Right atrium auricular region (tissue), 2 donors: ENCODE measurements around the gene C1orf52. TPM values are rescaled to one million over a fixed set of nuclear protein-coding genes. Genes with fewer than 3 reads are reported as not detected.
A peak's percentile ranks its signal among the peaks of the same experiment; 100 is the strongest.

Experiments
- DNase-seq: peaks from one replicate; pipeline ENCODE4 v3.0.0-alpha.2; 2019; ENCODE audit warnings: low spot score
- H3K27ac ChIP-seq, 2 donors: fragments of 200-600 bp; sonication (generic); 1 replicate in 1 of 2; 2 replicates in 1 of 2; pipeline ENCODE4 v1.5.1; 2016 to 2019
- H3K27me3 ChIP-seq, 2 donors: fragments of 200-600 bp; sonication (generic); one replicate each; pipeline versions ENCODE4 v1.5.1 to v1.6.0; 2017 to 2019
- H3K36me3 ChIP-seq: fragments of 200-600 bp; sonication (generic); one replicate; pipeline ENCODE4 v1.5.1; 2016
- H3K4me1 ChIP-seq, 2 donors: fragments of 200-600 bp; sonication (generic); one replicate each; pipeline versions ENCODE4 v1.5.1 to v1.6.0; 2017 to 2019
- H3K4me3 ChIP-seq, 2 donors: fragments of 200-600 bp; sonication (generic); 1 replicate in 1 of 2; 2 replicates in 1 of 2; pipeline ENCODE4 v1.5.1; 2017 to 2019; ENCODE audit warnings: mild to moderate bottlenecking in 1 of 2, moderate library complexity in 1 of 2
- H3K9me3 ChIP-seq, 2 donors: fragments of 200-600 bp; sonication (generic); one replicate each; pipeline ENCODE4 v1.5.1; 2019
- total RNA-seq, 2 donors: library from RNA; depleted of rRNA; stranded (reverse); fragments of >200 nt; gene quantifications; one replicate each; pipeline ENCODE4 v1.1.0, GENCODE V29; 2016
- TF ChIP-seq, protein P1 (sequence below), 2 donors: fragments of 200-600 bp; sonication (generic); IDR thresholded peaks; one replicate each; pipeline ENCODE4 v1.5.1; 2019; ENCODE audit warnings: antibody characterized with exemption in 2 of 2

C1orf52 gene
- total RNA-seq, 2 donors from 2014 or later: 7.5 to 8.6 TPM

- H3K27ac ChIP-seq: no peak overlapping the region
- TF ChIP-seq, protein P1, sequence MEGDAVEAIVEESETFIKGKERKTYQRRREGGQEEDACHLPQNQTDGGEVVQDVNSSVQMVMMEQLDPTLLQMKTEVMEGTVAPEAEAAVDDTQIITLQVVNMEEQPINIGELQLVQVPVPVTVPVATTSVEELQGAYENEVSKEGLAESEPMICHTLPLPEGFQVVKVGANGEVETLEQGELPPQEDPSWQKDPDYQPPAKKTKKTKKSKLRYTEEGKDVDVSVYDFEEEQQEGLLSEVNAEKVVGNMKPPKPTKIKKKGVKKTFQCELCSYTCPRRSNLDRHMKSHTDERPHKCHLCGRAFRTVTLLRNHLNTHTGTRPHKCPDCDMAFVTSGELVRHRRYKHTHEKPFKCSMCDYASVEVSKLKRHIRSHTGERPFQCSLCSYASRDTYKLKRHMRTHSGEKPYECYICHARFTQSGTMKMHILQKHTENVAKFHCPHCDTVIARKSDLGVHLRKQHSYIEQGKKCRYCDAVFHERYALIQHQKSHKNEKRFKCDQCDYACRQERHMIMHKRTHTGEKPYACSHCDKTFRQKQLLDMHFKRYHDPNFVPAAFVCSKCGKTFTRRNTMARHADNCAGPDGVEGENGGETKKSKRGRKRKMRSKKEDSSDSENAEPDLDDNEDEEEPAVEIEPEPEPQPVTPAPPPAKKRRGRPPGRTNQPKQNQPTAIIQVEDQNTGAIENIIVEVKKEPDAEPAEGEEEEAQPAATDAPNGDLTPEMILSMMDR (IDR thresholded peaks at IDR 0.05): no peak
- no peaks in the 10 kb centered on the region for H3K9me3 ChIP-seq
- H3K4me3 ChIP-seq: no peak overlapping the region
- no peaks in the 10 kb centered on the region for H3K27me3 ChIP-seq
- no peak for DNase-seq
- no peaks in the 10 kb centered on the region for H3K36me3 ChIP-seq
- H3K4me1 ChIP-seq: no peaks in the 10 kb centered on the region
These were observed 55.8 kb downstream of the C1orf52 start for GRCh38 chr1:85203573-85204171.

DNA sequence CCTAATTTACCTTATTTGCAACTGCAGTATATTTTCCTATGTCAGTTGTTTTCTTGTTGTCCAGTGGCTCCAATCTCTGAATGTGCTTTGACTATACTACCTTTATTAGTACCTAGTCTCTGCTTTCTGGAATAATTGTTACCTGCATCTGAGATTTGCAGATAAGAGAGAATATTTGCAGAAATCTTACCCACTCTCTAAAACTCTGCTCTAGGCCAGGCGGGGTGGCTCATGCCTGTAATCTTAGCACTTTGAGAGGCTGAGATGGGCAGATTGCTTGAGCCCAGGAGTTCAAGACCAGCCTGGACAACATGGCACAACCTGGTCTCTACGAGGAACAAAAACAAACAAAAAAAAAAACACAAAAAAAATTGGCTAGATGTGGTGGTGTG lies 56.6 kb downstream of the C1orf52 start:
- H3K27me3 ChIP-seq: no peaks in the 10 kb centered on the region
- no peaks in the 10 kb centered on the region for H3K4me1 ChIP-seq
- no peak for DNase-seq
- H3K27ac ChIP-seq: no peak overlapping the region
- TF ChIP-seq, protein P1 (IDR thresholded peaks at IDR 0.05): no peak
- H3K4me3 ChIP-seq: no peak overlapping the region
- H3K9me3 ChIP-seq: no peaks in the 10 kb centered on the region
- no peaks in the 10 kb centered on the region for H3K36me3 ChIP-seq

- Histone ChIP-seq H3K4me1 (no peaks in the 10 kb centered on the region), H3K9me3 (no peaks in the 10 kb centered on the region), H3K27ac (peak overlapping the region; percentile 87 to 92), H3K36me3 (no peaks in the 10 kb centered on the region), H3K4me3 (peak overlapping the region; percentile 62 to 72), H3K27me3 (no peaks in the 10 kb centered on the region)
- TF ChIP-seq, protein P1 (IDR thresholded peaks at IDR 0.05): no peak
- no peak for DNase-seq
These were observed 57.2 kb downstream of the C1orf52 start for GRCh38 chr1:85202092-85202863.

- H3K27ac ChIP-seq: peak overlapping the region; percentile 87 to 92
- H3K36me3 ChIP-seq: no peaks in the 10 kb centered on the region
- peak; percentile 65 for DNase-seq
- peak overlapping the region; percentile 62 to 72 for H3K4me3 ChIP-seq
- TF ChIP-seq, protein P1 (IDR thresholded peaks at IDR 0.05): peak in 1 of 2 donors; percentile 15
- H3K27me3 ChIP-seq: no peaks in the 10 kb centered on the region
- H3K9me3 ChIP-seq: no peaks in the 10 kb centered on the region
- H3K4me1 ChIP-seq: no peaks in the 10 kb centered on the region
These were observed 57.9 kb downstream of the C1orf52 start for GRCh38 chr1:85201340-85202091.

DNA sequence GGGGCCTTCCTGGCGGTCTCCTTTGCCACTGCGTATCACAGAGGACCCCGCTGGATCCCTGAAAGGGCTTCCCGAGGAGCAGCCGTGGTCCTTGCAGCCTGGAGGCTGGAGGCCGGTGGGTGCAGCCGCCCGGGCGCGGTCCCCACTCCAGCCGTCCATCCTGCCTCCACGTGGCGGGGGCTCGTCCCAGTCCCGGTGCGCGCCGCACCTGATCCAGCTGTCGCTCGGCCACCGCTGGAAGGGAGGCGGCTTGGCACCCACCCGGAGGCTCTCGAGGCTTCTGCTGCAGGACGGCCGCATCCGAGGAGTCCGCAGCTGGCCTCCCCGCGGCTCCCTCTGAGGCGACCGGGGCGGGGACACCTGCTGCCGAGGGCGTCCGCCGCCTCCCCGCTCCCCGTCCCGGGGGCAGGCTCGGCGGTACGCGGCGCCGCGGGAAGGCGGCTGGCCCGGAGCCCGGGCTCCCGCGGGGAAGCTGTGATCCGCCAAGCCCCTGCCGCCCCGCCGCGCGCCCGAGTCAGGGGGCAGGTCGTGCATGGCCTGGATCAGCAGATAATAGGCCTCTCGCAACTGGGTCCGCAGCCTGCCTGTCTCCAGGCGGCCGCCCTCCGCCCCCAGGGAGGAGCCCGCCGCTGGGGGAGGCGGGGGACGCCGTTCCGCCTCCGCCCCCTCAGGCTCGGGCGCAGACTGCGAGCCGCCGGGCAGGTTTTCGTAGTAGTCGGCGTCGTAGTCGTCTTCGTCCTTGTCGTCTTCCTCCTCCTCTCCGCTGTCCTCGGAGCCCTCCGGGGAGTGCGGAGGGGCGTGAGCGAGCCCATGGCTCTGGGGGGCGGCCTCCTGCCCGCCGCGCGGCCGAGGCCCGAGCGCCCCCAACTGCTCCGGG lies 58.8 kb downstream of the C1orf52 start, which contains the start of gene SYDE2:
Gene SYDE2 (minus strand): TSS at position 554 of the 877 bp plus-strand sequence. CDS start 20 bp downstream, at position 534.
- DNase-seq: peak; percentile 69
- no peaks in the 10 kb centered on the region for H3K9me3 ChIP-seq
- H3K27me3 ChIP-seq: no peaks in the 10 kb centered on the region
- peak within 1 kb of the TSS; percentile 87 to 92 for H3K27ac ChIP-seq
- TF ChIP-seq, protein P1 (IDR thresholded peaks at IDR 0.05): no peak
- H3K4me3 ChIP-seq: peak within 1 kb of the TSS; percentile 62 to 72
- no peaks in the 10 kb centered on the region for H3K4me1 ChIP-seq
- no peaks in the 10 kb centered on the region for H3K36me3 ChIP-seq
